BJ (cell line): ENCODE data around the gene MCL1. TPM values are rescaled to one million over a fixed set of nuclear protein-coding genes. Genes with fewer than 3 reads are reported as not detected.

Experiments
- CTCF ChIA-PET: fragments of 350-600 bp; formaldehyde crosslinking; extraction: SDS; loops from one replicate; lab custom pipeline; 2021; ENCODE audit warnings: antibody characterized with exemption, inconsistent platforms; lab: Yijun Ruan, JAX
- POLR2A ChIA-PET: fragments of 300-600 bp; sonication (Branson Sonifier 250); formaldehyde crosslinking; extraction: SDS; loops from one replicate; lab custom pipeline; 2021; ENCODE audit warnings: antibody characterized with exemption; lab: Charles Lee
- DNase-seq: peaks from one replicate; pipeline ENCODE4 v3.0.0-alpha.2; 2011; ENCODE audit warnings: low read depth
- H3K27me3 ChIP-seq: 2 replicates; pipeline ENCODE4 v1.6.0; 2011; ENCODE audit warnings: low read length; ENCODE audit not compliant: control insufficient read depth, insufficient read depth
- H3K36me3 ChIP-seq: 2 replicates; pipeline ENCODE4 v1.5.1; 2011; ENCODE audit warnings: low read length; ENCODE audit not compliant: control insufficient read depth, insufficient read depth
- H3K4me3 ChIP-seq: 2 replicates; pipeline ENCODE4 v1.5.1; 2011; ENCODE audit warnings: low read depth, mild to moderate bottlenecking, control low read depth, low read length
- polyA plus RNA-seq: library from polyadenylated mRNA; depleted of rRNA; stranded (reverse); fragments of >200 nt; gene quantifications from 2 replicates; pipeline ENCODE4 v1.2.3, GENCODE V29; 2011
- TF ChIP-seq, protein P1 (sequence below): IDR thresholded peaks from 2 replicates; pipeline ENCODE4 v1.5.1; 2011; ENCODE audit warnings: low read depth, mild to moderate bottlenecking, control low read depth, inconsistent platforms, low read length, moderate library complexity; ENCODE audit not compliant: insufficient read depth

Gene MCL1
- polyA plus RNA-seq, 1 experiment = 45.4 TPM

DNA sequence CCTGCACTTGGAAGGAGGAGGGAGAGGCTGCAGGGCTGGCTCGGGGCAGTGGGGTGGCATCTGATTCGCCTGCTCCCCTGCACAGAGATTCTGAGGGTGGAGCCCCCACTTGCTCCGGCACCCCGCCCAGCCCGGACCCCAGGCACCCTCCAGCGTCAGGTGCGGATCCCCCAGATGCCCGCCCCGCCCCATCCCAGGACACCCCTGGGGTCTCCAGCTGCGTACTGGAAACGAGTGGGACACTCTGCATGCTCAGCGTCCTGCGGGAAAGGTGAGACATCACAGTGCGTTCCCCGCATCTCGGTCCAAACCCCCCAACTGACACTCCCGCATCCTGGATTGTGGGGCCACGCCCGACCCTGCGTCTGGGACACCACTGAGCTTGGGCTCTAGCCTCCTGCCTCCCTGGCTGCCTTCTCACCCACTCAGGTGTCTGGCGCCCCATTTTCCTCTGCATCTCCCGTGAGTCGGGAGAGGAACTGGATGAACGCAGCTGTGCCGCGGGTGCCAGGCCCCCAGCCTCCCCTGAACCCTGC, 22.3 kb downstream of the MCL1 start:
- no peak for DNase-seq
- peaks cover 6% of the 10 kb centered on the region for H3K36me3 ChIP-seq
- no peaks in the 10 kb centered on the region for H3K27me3 ChIP-seq
- POLR2A ChIA-PET = no interaction called here
- CTCF ChIA-PET = interaction anchor here (1.4 to 4.0 kb wide), 3 partner anchors 13 to 255 kb away, joined by 3 to 34 read pairs (median 6); no protein-coding TSS in a partner anchor
- TF ChIP-seq, protein P1, sequence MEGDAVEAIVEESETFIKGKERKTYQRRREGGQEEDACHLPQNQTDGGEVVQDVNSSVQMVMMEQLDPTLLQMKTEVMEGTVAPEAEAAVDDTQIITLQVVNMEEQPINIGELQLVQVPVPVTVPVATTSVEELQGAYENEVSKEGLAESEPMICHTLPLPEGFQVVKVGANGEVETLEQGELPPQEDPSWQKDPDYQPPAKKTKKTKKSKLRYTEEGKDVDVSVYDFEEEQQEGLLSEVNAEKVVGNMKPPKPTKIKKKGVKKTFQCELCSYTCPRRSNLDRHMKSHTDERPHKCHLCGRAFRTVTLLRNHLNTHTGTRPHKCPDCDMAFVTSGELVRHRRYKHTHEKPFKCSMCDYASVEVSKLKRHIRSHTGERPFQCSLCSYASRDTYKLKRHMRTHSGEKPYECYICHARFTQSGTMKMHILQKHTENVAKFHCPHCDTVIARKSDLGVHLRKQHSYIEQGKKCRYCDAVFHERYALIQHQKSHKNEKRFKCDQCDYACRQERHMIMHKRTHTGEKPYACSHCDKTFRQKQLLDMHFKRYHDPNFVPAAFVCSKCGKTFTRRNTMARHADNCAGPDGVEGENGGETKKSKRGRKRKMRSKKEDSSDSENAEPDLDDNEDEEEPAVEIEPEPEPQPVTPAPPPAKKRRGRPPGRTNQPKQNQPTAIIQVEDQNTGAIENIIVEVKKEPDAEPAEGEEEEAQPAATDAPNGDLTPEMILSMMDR = no peak
- H3K4me3 ChIP-seq = no peak overlapping the region

DNA sequence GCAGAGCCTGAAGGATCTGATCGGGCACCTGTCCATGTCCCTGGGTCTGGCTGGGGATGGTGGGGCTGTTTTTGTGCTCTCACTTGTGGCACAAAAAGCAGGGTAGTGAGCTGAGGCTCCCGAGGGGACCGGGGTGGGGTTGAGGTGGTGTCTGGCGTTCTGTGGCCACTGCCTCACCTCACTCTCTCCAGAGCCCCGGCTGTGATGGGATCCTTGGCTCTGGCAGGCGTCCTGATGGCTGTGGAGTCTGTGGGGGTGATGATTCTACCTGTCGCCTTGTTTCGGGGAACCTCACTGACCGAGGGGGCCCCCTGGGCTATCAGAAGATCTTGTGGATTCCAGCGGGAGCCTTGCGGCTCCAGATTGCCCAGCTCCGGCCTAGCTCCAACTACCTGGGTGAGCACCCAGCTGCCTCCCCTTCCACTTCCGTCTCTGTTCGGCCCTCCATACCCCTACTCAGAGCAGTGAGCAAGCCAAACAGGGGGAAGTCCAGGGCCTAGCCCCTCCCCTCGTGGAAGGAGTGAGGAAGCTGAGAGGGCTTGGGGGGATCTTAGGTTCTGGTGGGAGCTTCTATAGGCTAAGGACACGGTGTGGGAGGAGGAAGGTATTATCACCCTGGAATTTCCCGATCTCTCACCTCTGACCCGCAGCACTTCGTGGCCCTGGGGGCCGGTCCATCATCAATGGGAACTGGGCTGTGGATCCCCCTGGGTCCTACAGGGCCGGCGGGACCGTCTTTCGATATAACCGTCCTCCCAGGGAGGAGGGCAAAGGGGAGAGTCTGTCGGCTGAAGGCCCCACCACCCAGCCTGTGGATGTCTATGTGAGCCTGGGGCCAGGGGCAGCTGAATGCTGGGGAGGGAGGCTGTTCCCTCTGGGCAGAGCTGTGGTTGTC, 23.2 kb downstream of the MCL1 start:
- TF ChIP-seq, protein P1 = no peak
- H3K27me3 ChIP-seq = no peaks in the 10 kb centered on the region
- no peak for DNase-seq
- peaks cover 6% of the 10 kb centered on the region for H3K36me3 ChIP-seq
- H3K4me3 ChIP-seq = no peak overlapping the region
- POLR2A ChIA-PET = no interaction called here
- CTCF ChIA-PET = interaction anchor here (1.4 to 1.5 kb wide), 2 partner anchors 24 to 256 kb away, joined by 3 to 6 read pairs; no protein-coding TSS in a partner anchor

DNA sequence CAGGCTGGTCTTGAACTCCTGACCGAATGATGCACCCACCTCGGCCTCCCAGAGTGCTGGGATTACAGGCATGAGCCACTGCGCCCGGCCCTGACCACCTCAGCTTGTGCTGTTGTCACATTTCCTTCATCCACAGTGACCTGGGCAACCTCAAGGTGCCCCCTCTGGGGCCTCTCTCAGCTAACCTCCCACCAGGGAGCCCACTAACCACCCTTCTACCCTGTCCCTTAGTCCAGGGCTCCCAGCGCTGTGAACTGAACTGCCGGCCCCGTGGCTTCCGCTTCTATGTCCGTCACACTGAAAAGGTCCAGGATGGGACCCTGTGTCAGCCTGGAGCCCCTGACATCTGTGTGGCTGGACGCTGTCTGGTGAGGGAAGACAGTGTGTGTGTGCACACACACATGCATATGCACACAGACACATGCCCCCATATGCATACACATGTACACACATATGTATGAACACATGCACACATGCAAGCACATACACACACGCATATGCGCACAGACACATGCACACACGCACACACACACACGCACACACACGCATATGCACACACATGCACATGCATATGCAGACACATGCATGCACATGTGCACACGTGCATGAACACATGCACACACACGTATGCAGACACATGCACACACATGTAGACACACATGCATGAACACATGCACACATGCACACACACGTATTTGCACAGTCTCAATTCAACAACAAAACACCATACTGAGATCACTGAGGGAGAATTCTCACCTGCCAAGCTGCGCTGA, 24.0 kb downstream of the MCL1 start:
- Histone ChIP-seq H3K36me3 (peaks cover 6% of the 10 kb centered on the region), H3K27me3 (no peaks in the 10 kb centered on the region), H3K4me3 (no peak overlapping the region)
- ChIA-PET POLR2A (no interaction called here), CTCF (no interaction called here)
- DNase-seq = no peak
- TF ChIP-seq, protein P1 = no peak

DNA sequence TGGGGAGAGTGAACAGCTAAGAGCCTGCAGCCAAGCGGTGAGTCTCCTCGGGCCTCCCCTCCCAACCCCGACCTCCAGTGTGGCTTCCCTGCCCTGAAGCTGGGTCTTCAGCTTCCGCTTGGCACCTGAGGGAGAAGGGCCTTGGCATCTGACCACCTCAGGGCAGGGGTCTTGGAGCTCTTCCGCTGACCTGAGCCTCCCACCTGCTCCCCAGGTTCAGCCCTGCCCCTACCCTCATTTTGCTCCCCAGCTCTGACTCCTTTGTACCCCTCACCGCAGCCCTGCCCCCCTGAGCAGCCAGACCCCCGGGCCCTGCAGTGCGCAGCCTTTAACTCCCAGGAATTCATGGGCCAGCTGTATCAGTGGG, 25.3 kb downstream of the MCL1 start:
- no peak for DNase-seq
- TF ChIP-seq, protein P1 = no peak
- H3K36me3 ChIP-seq = peaks cover 6% of the 10 kb centered on the region
- POLR2A ChIA-PET = no interaction called here
- H3K27me3 ChIP-seq = no peaks in the 10 kb centered on the region
- H3K4me3 ChIP-seq = no peak overlapping the region
- CTCF ChIA-PET = no interaction called here
